Esophagus squamous epithelium (tissue), 4 donors: ENCODE data around the gene TCF3.

Source experiments
- CTCF ChIP-seq, 6 experiments: fragments of 450-650 bp in 4 of 6; fragments of 200-600 bp in 2 of 6; sonication (generic) in 2 of 6; IDR thresholded peaks; one replicate each; pipeline ENCODE4 v1.5.1; 2016 to 2019; ENCODE audit warnings: antibody characterized with exemption in 6 of 6, mild to moderate bottlenecking in 4 of 6, moderate library complexity in 4 of 6
- POLR2A ChIP-seq, 4 donors: fragments of 450-650 bp; IDR thresholded peaks; one replicate each; pipeline ENCODE4 v1.6.1; 2017; ENCODE audit warnings: antibody characterized with exemption in 4 of 4, mild to moderate bottlenecking in 4 of 4, moderate library complexity in 3 of 4

DNA sequence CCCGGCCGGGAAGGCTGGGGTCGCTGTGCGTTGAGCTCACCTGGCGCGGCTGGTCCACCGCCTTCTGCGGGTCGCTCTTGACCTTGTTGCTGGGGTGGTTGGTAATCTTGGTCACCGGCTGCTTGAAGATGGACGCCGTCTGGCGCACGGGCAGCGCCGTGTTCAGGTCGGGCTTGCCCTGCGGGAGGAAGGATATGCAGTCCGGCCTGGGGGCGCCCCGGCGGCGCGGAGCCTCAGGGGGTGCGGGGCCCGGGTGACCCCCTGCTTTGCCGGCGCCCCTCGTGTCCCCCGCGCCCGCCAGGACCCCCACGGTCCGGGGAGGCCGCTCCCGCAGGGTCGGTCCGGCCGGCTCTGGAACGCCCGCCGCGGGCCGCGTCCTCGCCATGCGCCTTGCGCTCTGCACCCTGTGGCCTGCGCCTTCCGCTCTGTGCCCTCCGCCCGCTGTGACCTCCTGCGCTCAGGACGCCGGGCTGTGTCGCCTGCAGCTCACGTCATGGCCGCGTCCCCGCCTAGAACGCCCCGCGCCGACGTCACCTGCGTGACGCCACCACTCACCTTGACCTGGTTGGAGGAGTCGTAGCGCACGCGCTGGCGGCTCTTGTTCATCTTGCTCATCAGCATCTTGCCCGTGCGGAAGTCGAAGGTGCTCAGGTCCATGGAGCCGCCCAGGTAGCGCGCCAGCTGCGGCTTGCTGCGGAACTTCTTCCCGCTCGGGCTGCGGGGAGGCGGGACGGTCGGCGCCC lies 67.7 kb downstream of the TCF3 start:
- no peak for TF ChIP-seq CTCF (IDR thresholded peaks at IDR 0.05)
- TF ChIP-seq POLR2A (IDR thresholded peaks at IDR 0.05), result no peak
